IPS-18a (cell line): ENCODE measurements around the gene SSR4.

ENCODE experiments used
- H3K27ac ChIP-seq: one replicate; pipeline ENCODE4 v1.5.1; 2013; ENCODE audit warnings: low read length
- H3K27me3 ChIP-seq: one replicate; pipeline ENCODE4 v1.6.1; 2013; ENCODE audit warnings: mild to moderate bottlenecking, low read length; ENCODE audit not compliant: control insufficient read depth, insufficient read depth
- H3K36me3 ChIP-seq: one replicate; pipeline ENCODE4 v1.6.1; 2013; ENCODE audit warnings: low read depth, low read length; ENCODE audit not compliant: control insufficient read depth
- H3K4me1 ChIP-seq: one replicate; pipeline ENCODE4 v1.6.1; 2013; ENCODE audit warnings: low read depth, low read length; ENCODE audit not compliant: control insufficient read depth
- H3K4me3 ChIP-seq: one replicate; pipeline ENCODE4 v1.5.1; 2013; ENCODE audit warnings: low read length
- H3K9ac ChIP-seq: one replicate; pipeline ENCODE4 v1.6.1; 2013; ENCODE audit warnings: mild to moderate bottlenecking, low read length, moderate library complexity
- H3K9me3 ChIP-seq: one replicate; pipeline ENCODE4 v1.6.1; 2013; ENCODE audit warnings: low read depth, low read length; ENCODE audit not compliant: control insufficient read depth

The SSR4 gene

GRCh38 chrX:153764786-153765137, 29.7 kb upstream of the SSR4 start:
- H3K4me1 ChIP-seq = no peaks in the 10 kb centered on the region
- H3K36me3 ChIP-seq = no peaks in the 10 kb centered on the region
- no peaks in the 10 kb centered on the region for H3K9me3 ChIP-seq
- no peak overlapping the region for H3K27ac ChIP-seq
- no peaks in the 10 kb centered on the region for H3K27me3 ChIP-seq
- H3K4me3 ChIP-seq = no peak overlapping the region
- no peak overlapping the region for H3K9ac ChIP-seq

GRCh38 chrX:153765138-153766079, 29.1 kb upstream of the SSR4 start:
- Histone ChIP-seq H3K4me3 (no peak overlapping the region), H3K9ac (no peak overlapping the region), H3K36me3 (no peaks in the 10 kb centered on the region), H3K27ac (no peak overlapping the region), H3K9me3 (no peaks in the 10 kb centered on the region), H3K4me1 (no peaks in the 10 kb centered on the region), H3K27me3 (no peaks in the 10 kb centered on the region)

DNA sequence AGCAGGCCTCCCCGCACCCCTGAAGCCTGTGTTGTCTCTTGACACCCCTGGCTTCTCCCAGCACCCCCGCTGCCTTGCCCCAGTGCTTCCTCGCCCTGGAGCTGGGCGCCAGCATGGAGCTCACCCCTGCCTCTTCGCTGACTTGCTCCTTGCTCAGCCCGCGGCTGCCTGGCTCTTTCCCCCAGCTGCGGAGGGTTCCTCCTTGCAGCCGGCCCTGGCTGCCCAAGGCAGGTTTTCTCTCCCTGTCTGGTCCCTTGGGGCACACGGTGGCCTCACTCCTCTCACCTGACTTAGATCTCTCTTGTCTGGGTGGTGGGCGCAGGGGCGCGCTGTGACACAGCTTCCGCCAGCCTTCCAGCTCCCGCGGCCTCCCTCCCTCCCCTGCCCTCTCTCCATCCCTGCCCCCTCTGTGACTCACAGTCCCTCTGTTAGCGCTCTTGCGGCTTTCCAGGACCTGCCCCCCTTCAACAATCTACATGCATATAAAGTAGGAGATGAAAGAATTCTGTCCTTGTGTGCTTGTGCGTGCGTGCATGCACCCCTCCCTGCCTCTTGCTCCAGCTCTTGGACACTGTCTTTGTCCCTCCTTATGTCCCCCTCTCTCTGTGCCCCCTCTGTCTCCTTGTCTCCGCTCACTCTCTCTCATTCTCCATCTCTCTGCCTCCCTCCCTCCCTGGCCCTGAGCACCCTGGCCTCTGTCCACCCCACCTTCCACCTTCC, 28.2 kb upstream of the SSR4 start:
- Histone ChIP-seq H3K4me3 (no peak overlapping the region), H3K36me3 (no peaks in the 10 kb centered on the region), H3K27ac (no peak overlapping the region), H3K9ac (no peak overlapping the region), H3K9me3 (no peaks in the 10 kb centered on the region), H3K4me1 (no peaks in the 10 kb centered on the region), H3K27me3 (no peaks in the 10 kb centered on the region)

- H3K9ac ChIP-seq = no peak overlapping the region
- no peaks in the 10 kb centered on the region for H3K4me1 ChIP-seq
- H3K9me3 ChIP-seq = no peaks in the 10 kb centered on the region
- H3K4me3 ChIP-seq = no peak overlapping the region
- H3K27ac ChIP-seq = no peak overlapping the region
- no peaks in the 10 kb centered on the region for H3K36me3 ChIP-seq
- no peaks in the 10 kb centered on the region for H3K27me3 ChIP-seq
These were observed 27.4 kb upstream of the SSR4 start for GRCh38 chrX:153766871-153767673.

DNA sequence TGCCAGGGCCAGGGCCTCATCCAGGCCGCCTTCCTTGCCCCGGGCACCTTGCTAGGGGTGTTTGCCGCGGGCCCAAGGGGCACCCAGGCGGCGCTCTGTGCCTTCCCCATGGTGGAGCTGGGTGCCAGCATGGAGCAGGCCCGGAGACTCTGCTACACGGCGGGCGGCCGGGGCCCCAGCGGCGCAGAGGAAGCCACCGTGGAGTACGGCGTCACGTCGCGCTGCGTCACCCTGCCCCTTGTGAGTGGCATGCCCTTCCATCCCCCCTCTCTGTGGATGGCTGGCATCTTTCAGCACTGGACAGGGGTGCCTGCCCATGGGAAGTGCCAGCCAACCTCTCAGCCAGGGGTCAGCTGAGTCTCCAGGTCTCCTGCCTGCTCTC, 26.8 kb upstream of the SSR4 start:
- Histone ChIP-seq H3K4me3 (no peak overlapping the region), H3K36me3 (no peaks in the 10 kb centered on the region), H3K27ac (no peak overlapping the region), H3K9ac (no peak overlapping the region), H3K4me1 (no peaks in the 10 kb centered on the region), H3K9me3 (no peaks in the 10 kb centered on the region), H3K27me3 (no peaks in the 10 kb centered on the region)

DNA sequence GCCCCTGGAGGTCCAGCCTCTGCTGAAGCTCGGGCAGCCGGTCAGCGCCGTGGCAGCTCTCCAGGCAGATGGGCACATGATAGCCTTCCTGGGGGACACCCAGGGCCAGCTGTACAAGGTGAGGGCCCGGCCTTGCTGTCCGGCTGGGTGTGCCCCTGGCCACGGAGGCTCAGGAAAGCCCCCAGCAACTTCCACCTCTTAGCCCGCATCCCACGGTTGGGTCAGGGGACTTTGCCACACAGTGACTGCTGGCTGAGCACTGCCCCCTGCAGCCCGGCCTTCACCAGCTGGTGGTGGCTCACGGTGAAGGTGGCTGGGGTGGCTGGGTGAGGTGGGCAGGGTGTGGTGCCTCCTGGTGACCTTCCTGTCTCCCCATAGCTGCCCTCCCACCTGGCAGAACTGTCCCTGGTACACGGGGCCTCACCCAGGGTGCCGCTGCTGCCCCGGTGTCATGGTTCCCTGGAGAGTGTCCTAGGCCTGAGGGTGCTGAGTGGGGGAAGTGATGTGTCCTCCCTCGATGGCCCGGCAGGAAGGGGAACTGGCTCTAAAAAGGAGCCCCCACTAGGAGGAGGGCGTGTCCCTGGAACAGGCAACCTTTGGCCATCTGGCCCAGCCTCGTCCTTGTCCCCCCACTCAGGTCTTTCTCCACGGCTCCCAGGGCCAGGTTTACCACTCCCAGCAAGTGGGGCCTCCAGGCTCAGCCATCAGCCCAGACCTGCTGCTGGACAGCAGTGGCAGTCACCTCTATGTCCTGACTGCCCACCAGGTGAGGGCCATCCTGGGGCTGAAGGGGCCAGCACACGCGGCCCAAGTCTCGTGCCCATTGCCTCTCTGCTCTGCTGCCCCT, 25.9 kb upstream of the SSR4 start:
- H3K9me3 ChIP-seq = no peaks in the 10 kb centered on the region
- no peak overlapping the region for H3K27ac ChIP-seq
- no peaks in the 10 kb centered on the region for H3K4me1 ChIP-seq
- no peak overlapping the region for H3K4me3 ChIP-seq
- no peak overlapping the region for H3K9ac ChIP-seq
- no peaks in the 10 kb centered on the region for H3K36me3 ChIP-seq
- no peaks in the 10 kb centered on the region for H3K27me3 ChIP-seq

- H3K36me3 ChIP-seq = no peaks in the 10 kb centered on the region
- no peaks in the 10 kb centered on the region for H3K4me1 ChIP-seq
- no peak overlapping the region for H3K4me3 ChIP-seq
- H3K9me3 ChIP-seq = no peaks in the 10 kb centered on the region
- H3K27me3 ChIP-seq = no peaks in the 10 kb centered on the region
- H3K9ac ChIP-seq = no peak overlapping the region
- no peak overlapping the region for H3K27ac ChIP-seq
These were observed 25.2 kb upstream of the SSR4 start for GRCh38 chrX:153769158-153769864.

DNA sequence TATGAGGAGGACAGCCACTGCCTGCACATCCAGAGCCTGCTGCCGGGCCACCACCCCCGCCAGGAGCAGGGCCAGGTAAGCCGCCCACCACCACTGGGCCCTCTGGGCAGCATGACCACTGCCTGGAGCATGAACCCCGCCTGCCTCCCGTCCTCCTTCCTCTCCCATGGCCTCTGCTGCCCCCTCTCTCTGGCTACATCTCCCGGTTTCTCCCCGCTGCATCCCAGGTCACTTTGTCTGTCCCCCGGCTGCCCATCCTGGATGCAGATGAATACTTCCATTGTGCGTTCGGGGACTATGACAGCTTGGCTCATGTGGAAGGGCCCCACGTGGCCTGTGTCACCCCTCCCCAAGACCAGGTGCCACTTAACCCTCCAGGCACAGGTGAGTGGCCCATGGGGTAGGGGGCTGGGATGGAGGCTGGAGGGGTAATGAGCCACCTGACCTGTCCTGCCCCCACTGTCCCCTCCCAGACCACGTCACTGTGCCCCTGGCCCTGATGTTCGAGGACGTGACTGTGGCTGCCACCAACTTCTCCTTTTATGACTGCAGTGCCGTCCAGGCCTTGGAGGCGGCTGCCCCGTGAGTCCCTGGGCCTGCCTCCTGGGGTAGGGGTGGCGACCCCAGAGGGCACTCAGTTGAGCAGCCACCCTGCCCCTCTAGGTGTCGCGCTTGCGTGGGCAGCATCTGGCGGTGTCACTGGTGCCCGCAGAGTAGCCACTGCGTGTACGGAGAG, 24.4 kb upstream of the SSR4 start:
- H3K9ac ChIP-seq = no peak overlapping the region
- H3K36me3 ChIP-seq = no peaks in the 10 kb centered on the region
- H3K4me1 ChIP-seq = no peaks in the 10 kb centered on the region
- no peak overlapping the region for H3K4me3 ChIP-seq
- H3K27ac ChIP-seq = no peak overlapping the region
- H3K27me3 ChIP-seq = no peaks in the 10 kb centered on the region
- no peaks in the 10 kb centered on the region for H3K9me3 ChIP-seq

- Histone ChIP-seq H3K9ac (no peak overlapping the region), H3K27ac (no peak overlapping the region), H3K4me3 (no peak overlapping the region), H3K27me3 (no peaks in the 10 kb centered on the region), H3K4me1 (no peaks in the 10 kb centered on the region), H3K9me3 (no peaks in the 10 kb centered on the region), H3K36me3 (no peaks in the 10 kb centered on the region)
These were observed 23.7 kb upstream of the SSR4 start for GRCh38 chrX:153770601-153771414.
